22Rv1 (cell line): ENCODE measurements around the gene DAZAP2.

Experiments used
- ZFX ChIP-seq: fragments of 450-650 bp; IDR thresholded peaks from 2 replicates; pipeline ENCODE4 v1.6.1; 2017; ENCODE audit warnings: antibody characterized with exemption, borderline replicate concordance
- TF ChIP-seq, protein P1 (sequence below): fragments of 450-650 bp; IDR thresholded peaks from 2 replicates; pipeline ENCODE4 v1.5.1; 2017; ENCODE audit warnings: mild to moderate bottlenecking

DNA sequence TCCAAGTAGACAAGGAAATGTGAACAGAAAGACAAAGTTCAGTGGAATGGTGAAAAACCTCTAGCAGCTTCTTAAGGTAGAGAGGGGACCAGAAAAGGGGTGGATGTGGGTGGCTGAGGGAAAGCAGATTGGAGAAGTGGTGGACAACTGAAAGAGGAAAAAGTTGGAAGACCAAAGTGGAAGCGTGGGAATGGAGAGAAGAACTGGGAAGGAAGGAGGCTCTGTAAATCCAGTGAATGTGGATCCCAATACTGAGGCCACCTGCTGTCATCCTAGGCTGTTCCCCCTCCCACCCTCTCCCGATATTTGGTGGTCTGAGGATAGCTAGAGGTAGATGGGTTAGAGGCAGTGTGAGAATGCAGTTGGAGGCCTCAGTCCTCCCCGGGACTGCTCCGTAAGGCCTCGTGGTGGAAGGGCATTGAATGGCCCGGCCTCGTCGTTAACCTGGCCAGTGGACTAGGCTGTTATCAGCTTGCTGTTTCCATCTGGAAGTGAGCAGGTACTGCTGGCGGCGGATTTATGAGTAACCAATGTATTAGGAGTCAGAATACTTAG is 19.9 kb upstream of the DAZAP2 start:
- TF ChIP-seq, protein P1, sequence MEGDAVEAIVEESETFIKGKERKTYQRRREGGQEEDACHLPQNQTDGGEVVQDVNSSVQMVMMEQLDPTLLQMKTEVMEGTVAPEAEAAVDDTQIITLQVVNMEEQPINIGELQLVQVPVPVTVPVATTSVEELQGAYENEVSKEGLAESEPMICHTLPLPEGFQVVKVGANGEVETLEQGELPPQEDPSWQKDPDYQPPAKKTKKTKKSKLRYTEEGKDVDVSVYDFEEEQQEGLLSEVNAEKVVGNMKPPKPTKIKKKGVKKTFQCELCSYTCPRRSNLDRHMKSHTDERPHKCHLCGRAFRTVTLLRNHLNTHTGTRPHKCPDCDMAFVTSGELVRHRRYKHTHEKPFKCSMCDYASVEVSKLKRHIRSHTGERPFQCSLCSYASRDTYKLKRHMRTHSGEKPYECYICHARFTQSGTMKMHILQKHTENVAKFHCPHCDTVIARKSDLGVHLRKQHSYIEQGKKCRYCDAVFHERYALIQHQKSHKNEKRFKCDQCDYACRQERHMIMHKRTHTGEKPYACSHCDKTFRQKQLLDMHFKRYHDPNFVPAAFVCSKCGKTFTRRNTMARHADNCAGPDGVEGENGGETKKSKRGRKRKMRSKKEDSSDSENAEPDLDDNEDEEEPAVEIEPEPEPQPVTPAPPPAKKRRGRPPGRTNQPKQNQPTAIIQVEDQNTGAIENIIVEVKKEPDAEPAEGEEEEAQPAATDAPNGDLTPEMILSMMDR = no peak
- TF ChIP-seq ZFX = no peak
